Measurements from ENCODE around the gene TEX10.
"Not testable (repeated sequence)": the region's sequence is repeated elsewhere in the genome, so short reads cannot be mapped to it uniquely, and the experiment has no call there.

TEX10 gene

DNA sequence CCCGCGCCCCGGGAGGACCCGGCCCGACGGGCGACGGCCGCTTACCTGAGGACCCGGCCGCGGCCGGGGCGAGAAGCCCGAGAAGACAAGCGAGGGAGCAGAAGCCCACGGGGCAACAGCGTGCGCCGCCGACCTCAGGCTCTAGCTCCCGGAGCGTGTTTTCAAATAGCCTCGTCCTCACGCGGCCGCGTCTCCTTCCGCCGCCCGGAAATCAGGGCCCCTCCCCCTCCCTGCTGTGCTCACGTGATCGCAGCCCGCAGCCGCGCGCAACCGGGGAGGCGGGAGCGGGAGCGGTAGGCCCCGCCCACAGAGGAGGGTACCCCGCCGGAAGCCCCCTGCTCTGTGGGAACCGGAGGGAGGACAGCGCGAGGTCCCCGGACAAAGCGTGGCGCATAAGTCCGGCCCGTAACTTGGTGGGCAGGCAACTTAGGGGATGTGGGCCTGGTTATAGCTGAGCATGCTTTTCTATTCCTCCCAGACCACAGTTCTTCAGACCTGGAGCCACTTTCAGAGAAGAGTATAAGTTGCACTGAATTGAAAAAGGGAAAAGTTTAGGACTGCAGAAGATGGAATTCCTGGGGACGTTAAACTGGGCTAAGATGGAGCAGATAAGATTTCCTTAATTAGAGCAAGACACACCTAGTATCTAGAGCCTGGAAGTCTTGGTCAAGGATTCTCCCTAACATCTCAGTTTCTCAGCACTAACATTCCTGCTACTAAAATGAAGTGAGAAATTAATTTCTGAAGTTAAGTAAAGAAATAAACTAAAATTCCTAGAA is at the start of gene TEX10:
TEX10 (minus strand) TSS at position 216 of the 779 bp plus-strand sequence. CDS start 3,579 bp downstream, outside the sequence.
- no peak for DNase-seq (ENCODE audit: low read depth)

DNA sequence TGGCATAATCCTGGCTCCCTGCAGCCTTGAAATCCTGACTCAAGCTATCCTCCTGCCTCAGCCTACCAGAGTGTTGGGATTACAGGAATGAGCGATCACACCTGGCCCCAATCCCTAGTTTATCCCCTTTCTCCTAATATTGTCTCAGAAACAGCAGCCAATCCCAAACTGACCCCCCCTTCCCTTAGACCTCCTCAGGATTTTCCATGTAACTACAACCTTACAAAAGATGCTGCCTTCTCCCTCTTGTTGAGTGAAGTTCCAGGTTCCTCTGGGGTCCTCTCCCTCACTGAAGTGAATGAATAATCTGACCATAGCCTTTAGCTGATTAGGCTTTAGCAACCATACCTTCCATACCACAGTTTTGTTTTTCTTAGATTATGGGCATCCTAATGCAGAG is 48.3 kb upstream of the TEX10 start:
- DNase-seq (ENCODE audit: low read depth) = no peak

DNA sequence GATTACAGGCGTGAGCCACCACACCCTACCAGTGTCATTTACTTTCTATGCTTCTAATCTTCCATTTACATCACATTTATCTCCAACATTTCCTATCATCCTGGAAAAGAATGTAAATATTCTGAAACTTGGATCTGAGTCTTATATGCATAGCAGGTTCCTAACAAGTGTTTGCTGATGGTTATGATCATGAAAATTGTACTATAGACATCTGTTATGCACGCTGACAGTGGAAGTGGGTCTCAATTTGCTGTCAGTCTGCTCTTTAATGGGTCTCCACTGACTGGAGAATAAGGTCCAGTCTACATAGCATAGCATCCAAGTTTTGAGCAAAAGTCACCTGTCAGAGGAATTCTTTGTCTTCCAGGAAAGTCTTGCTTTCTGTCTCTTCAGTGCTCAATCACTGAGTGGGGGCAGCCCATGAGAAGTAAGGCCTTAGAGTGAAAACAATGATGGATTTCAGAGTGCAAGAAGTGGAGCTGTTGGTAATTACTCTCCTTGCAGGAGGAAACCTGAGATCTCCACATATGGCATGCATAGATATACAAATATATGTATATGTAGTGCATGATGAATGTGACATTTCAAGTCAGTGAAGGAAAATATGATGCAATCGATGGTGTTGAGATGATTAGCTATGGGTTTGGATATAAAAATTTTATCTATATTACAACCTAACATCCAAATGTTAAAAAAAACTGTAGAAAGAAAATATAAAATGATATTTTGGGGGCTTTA is 45.0 kb upstream of the TEX10 start:
- DNase-seq (ENCODE audit: low read depth) = no peak

DNA sequence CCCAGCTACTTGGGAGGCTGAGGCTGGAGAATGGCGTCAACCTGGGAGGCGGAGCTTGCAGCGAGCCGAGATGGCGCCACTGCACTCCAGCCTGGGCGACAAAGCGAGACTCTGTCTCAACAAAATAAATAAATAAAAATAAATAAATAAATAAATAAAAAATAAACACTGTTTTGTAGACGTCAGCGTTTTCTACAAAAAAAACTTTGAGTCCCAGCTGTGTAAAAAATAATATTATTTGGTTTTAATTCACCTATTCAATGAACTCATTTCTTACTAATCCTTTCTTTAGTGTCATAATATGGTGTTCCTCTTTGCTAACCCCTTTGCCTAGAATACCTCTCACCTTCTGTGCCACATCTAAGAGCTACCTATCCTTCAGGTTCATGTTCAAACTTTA is 44.0 kb upstream of the TEX10 start:
- no peak for DNase-seq (ENCODE audit: low read depth)

DNA sequence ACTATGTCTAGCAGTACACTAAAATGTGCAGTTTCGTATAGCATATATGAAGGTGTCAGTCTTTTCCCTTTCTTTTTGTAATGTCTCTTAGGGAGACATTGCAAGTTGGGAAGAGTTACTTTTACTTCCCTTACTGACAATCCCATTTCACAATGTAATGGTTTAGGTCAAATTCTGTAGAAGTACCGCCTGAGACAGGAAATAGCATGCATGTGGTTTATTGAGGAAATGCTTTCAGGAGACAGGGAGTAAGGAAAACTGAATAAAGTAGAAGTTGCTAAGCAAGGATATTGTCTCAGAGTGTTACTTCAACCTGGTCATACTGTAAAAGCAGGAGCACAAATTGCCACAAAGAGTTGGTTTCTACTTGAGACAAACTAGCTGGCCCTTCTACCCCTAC is 42.1 kb upstream of the TEX10 start:
- DNase-seq (ENCODE audit: low read depth) = peak; percentile 5

DNA sequence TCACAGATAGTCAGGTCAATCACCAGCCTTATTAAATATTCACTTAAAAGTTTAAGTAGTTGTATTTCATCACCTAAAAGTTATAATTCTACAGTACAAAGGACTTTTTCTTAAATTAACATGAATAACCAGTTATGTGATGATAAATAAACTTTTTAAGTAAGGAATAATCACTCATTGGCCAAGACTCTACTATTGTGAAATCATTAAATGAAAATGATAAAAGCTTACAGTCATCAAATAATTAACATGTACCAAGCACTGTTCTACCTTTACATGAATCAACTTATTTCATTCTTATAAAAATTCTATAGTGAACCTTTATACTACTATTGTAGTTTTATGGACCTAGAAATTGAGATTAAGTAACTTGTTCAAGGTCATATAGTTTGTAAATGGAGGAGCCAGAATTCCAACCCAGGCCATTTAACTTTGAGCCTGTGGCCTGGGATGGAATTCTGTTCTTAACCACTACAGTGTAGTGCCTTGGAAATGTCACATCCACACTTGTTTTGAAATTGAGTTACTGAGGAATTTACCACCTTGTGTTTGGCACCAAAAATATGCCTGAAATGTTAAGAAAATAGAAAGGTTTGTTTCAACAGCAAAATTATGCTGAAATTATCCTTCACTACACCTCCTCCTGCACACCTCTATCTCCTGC is 41.4 kb upstream of the TEX10 start:
- peak; percentile 7 for DNase-seq (ENCODE audit: low read depth)

DNA sequence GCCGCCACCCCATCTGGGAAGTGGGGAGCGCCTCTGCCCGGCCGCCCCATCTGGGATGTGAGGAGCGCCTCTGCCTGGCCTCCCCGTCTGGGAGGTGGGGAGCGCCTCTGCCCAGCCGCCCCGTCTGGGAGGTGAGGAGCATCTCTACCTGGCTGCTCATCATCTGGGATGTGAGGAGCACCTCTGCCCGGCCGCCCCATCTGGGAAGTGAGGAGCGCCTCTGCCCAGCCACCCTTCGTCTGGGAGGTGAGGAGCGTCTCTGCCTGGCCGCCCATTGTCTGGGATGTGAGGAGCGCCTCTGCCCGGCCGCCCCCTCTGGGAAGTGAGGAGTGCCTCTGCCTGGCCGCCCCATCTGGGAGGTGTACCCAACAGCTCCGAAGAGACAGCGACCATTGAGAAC is 40.2 kb upstream of the TEX10 start:
- not testable (repeated sequence) for DNase-seq (ENCODE audit: low read depth)

DNA sequence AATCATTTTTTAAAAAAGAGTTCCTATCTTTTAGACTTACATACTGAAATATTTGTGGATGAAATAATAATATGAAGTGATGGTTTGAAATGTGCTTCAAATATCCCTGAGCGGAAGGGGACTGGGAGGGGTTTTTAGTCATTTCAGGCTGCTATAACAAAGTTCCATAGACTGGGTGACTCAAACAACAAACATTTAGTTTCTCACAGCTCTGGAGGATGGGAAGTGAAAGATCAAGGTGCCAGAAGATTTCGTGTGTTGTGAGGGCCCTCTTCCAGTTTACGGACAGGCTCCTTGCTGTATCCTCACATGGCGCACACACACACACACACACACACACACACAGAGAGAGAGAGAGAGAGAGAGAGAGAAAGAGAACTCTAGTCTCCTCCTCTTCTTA is 27.1 kb upstream of the TEX10 start:
- peak; percentile 55 for DNase-seq (ENCODE audit: low read depth)

DNA sequence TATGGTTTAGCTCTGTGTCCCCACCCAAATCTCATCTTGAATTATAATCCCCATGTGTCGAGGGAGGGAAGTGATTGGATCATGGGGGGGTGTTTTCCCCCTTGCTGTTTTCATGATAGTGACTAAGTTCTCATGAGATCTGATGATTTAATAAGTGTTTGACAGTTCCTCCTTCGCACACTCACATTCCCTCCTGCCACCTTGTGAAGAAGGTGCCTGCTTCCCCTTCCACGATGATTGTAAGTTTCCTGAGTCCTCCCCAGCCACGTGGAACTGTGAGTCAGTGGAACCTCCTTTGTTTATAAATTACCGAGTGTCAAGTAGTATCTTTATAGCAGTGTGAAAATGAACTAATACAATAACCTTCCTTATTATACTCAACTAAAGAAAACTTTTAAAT is 24.3 kb upstream of the TEX10 start:
- DNase-seq (ENCODE audit: low read depth) = no peak

DNA sequence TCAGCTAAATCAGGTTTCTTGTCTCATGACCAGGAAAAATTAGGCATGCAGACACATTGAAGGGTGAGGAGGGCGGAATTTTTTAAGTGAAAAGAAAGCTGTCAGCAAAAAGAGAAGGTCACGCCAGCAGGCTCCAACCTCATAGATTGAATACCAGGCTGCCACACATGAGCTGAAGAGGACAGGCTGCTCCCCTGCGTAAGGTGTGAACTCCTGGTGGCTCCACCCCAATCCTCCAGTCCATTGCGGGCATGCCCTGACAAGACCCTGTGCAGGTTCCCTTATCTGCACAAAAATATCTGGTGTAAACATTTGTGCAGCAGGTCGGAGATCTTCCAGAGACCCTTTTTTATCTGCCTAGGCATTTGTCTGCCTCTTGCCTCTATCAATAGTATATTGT is 22.9 kb upstream of the TEX10 start:
- no peak for DNase-seq (ENCODE audit: low read depth)

DNA sequence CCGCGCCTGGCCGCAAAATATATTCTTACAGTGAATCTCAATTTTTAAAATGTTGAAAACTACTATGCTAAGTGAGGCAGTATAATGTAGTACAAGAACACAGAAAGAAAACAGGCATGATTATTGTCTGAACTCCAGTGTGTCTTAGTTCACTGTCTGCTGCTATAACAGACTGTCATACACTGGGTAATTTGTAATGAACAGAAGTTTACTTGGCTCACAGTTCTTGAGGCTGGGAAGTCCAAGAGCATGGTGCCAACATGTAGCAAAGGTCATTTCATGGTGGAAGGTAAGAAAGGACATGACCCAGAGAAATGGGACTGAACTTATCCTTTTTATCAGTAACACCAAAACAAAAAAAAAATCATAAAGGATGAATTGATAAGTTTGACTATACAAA is 19.9 kb upstream of the TEX10 start:
- no peak for DNase-seq (ENCODE audit: low read depth)

DNA sequence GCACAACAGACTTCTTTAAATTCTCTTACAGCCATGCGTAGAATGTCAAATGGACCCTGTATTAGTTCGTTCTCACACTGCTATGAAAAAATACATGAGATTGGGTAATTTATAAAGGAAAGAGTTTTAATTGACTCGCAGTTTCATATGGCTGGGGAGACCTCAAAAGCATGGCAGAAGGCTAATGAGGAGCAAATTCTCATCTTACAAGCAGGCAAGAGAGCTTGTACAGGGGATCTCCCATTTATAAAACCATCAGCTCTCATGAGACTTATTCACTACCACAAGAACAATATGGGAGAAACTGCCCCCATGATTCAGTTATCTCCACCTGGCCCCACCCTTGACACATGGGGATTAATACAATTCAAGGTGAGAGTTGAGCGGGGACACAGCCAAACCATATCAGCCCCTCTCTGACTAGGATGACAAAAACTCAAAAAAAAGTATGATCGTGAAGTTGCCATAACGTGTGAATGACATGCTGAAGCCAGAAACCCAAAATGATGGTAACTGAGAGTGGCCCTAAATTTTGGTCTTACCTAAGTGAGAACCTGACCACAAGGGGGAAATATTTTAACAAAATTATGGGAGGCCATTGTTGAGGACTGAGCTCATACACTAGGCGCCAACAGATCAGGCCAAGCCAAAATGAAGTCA is 17.5 kb upstream of the TEX10 start:
- DNase-seq (ENCODE audit: low read depth) = no peak

DNA sequence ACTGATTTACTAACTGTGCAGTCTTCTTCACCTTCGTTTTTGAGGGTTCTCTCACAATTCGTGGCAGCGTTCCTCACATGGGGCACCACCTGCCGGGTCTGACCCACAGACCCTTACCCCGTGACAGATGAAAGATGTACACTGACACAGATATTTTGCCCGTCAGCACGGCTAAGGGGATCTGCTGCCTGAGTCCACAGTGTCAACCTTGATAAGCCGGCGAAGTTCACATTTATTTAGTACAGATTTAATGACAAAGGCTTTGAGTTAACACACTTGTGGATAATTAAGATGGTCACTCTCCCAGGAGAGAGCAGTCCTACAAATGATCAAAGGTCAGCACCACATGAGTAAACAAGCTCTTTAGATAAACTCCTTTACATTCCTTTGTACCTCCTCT is 15.9 kb upstream of the TEX10 start:
- no peak for DNase-seq (ENCODE audit: low read depth)

DNA sequence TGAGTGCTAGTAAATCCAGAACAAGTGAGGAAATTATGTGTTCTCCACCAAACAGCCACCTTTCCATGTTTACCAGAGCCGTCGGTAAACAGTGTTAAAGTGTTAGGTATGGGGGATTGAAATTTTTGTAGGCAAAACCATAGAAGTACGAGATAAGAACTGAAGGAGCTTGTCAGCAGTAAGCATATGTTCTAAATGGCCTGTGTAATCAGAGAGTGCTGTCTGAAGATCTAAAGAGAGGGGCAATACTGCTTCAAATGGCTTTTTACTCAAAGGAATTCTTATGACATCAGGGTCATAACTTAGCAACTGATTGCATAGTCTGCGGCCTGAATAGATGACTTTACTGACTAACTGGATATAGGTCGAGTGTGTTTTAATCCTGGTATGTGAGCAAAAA is 13.4 kb upstream of the TEX10 start:
- no peak for DNase-seq (ENCODE audit: low read depth)

DNA sequence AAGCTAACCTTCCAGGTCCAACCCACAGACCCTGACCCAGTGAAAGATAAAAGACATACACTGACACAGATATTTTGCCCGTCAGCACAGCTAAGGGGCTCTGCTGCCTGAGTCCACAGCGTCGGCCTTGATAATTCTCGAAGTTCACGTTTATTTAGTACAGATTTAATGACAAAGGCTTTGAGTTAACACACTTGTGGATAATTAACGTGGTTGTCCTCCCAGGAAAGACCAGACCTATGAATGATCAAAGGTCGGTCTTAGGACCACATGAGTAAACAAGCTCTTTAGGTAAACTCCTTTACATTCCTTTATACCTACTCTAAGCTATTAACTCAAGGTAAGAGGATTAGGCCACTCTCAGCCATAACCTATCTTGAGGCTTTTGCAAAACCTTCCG is 11.3 kb upstream of the TEX10 start:
- no peak for DNase-seq (ENCODE audit: low read depth)

DNA sequence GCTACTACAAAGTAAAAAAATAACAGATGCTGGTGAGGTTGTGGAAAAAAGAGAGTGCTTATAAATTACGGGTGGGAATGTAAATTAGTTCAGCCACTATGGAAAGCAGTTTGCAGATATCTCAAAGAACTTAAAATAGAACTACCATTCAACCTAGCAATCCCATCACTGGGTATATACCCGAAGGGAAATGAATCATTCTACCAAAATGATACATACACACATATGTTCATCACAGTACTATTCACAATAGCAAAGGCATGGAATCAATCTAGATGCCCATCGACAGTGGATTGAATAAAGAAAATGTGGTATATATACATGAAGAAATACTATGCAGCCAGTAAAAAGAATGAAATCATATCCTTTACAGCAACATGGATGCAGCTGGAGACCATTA is 6.3 kb upstream of the TEX10 start:
- no peak for DNase-seq (ENCODE audit: low read depth)

DNA sequence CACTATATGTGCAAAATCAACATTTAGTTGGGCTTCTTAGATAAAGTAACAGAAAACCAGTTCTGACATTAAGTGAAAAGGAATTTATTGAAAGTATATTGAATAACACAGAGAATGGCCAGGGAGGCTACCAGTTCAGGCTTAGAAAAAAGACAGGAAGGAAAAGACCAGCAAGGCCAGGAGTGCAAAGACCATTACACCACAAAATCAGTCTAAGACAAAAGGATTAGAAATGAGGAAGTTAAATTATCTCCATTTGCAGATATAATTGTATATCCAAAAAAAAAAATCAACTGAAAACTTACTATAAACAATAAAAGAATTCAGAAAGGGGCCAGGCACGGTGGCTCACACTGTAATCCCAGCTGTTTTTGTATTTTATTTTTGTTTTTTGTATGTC is 4.8 kb upstream of the TEX10 start:
- DNase-seq (ENCODE audit: low read depth) = no peak

DNA sequence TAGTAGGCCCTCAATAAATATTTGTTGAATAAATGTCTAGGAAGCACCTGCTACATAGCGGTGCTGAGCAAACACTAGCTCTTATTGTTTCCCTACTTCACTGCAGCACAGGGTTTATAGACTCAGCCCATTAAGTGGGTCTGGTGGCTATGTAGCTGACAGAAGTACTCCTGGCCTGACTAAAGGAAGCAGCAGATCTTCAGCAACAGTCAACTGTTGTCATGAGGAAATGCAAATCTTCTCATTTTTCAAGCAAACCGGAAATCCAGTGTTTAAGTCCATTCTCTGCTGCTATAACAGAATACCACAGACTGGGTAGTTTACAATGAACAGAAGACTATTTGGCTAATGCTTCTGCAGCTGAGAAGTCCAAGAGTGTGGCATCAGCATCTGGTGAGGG is 2.8 kb upstream of the TEX10 start:
- DNase-seq (ENCODE audit: low read depth) = no peak

DNA sequence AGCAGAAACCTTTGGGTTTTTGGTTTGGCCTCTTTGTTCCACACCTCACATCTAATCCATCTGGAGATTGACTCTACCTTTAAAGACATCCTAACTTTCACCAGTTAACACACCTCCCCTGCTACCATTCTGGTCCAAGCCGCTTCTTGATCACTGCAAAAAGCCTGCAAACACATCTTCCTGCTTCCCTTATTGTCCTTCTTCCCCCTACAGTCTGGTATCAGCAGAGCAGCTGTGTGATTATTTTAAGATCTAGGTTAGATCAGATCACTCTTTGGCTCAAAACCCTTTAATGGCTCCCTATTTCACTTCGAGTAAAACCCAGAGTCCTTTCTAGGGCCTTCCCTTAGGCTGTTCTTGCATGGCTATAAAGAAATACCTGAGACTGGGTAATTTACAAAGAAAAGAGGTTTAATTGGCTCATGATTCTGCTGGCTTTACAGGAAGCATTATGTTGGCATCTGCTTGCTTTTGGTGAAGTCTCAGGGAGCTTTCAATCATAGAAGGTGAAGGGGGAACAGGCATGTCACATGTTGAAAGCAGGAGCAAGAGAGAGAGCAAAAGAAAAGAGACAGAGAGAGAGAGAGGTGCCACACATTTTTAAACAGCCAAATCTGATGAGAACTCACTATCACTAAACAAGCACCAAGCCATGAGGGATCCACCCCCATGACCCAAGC is 1.5 kb upstream of the TEX10 start:
- no peak for DNase-seq (ENCODE audit: low read depth)

DNA sequence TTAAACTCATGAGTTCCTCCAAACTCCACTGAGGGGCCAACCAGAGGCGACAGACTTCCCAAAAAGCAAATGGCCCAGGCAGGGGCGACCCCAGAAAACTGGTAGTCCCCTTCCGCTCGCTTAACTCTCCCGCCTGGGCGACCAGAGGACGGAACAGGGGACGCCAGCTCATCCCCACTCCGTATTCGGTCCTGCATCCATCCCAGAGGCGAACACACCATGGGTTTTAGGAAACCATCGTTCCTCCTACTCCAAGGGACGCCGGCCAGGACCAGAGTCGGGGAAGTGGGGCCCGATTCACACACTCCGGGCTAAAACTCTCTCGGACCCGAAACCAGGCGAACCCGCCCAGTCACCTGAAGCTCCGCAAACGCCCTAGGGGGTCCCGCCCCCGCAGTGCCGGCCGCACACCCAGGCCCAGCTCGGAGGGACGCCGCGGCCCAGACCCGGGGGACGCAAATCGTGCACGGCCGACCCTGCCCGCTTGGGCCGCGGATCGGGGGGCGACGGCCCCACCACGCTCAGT is 478 bp downstream of the TEX10 start:
- no peak for DNase-seq (ENCODE audit: low read depth)

DNA sequence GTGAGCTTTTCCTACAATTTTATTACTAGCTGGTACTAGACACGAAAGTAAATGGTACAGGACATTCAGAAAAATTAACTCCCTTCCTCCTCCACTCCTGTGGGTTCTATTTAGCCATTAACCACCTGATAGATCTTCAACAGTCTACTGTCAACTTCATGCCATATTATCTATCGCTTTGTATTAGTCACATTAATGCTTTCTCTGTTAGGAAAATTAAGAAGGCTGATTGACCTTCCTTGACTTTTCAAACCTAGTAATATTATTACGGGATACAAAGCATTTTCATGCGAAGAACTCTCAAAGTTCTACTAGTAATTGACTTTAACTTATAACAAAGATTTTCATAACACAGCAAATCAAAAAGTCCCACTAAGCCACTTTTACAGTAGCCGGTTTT is 1.2 kb downstream of the TEX10 start:
- no peak for DNase-seq (ENCODE audit: low read depth)

DNA sequence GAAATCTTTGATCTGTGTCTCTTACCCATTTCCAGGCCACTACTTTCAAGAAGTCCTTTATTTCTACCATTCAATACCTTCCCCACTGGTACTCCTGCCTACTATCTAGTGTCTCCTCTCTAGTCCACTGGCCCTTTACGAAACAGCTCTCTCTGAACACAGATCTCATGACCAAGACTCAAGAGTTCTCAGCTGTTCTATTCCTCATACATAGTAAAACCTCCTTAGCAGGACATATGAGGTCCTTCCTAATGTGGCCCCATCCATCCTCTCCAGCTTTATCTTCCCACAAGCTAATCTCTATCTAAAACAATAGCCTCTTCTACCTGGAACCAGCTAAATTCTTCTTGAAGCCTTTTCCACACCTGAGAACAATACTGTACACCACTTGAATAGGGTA is 2.6 kb downstream of the TEX10 start:
- DNase-seq (ENCODE audit: low read depth) = no peak

All from GM04503 (cell line).